ENCODE results near the gene TRABD2A.
"Not testable (repeated sequence)": the region's sequence is repeated elsewhere in the genome, so short reads cannot be mapped to it uniquely, and the experiment has no call there.

TRABD2A gene

GRCh38 chr2:84878459-84878858, 2.4 kb downstream of the TRABD2A start:
- Histone ChIP-seq H3K36me3 (ENCODE audit: insufficient read depth, low read length) (no peaks in the 10 kb centered on the region), H3K4me1 (ENCODE audit: insufficient read depth, low read length) (peaks cover 7% of the 10 kb centered on the region), H3K27ac (ENCODE audit: low read depth, low read length) (no peak overlapping the region), H3K27me3 (ENCODE audit: insufficient read depth, low read length) (peaks cover 76% of the 10 kb centered on the region), H3K9ac (ENCODE audit: low read depth, low read length) (no peak overlapping the region), H3K4me3 (ENCODE audit: low read length) (no peak overlapping the region), H3K9me3 (ENCODE audit: insufficient read depth, low read depth, low read length) (no peaks in the 10 kb centered on the region)
- 86% methylated on average over 1 of the region's 1 CpG for WGBS

GRCh38 chr2:84876369-84876768, 4.5 kb downstream of the TRABD2A start:
- no peak overlapping the region for H3K9ac ChIP-seq (ENCODE audit: low read depth, low read length)
- WGBS: 92% methylated on average over 3 of the region's 3 CpGs
- peaks cover 5% of the 10 kb centered on the region for H3K4me1 ChIP-seq (ENCODE audit: insufficient read depth, low read length)
- H3K36me3 ChIP-seq (ENCODE audit: insufficient read depth, low read length): no peaks in the 10 kb centered on the region
- H3K27ac ChIP-seq (ENCODE audit: low read depth, low read length): no peak overlapping the region
- no peaks in the 10 kb centered on the region for H3K9me3 ChIP-seq (ENCODE audit: insufficient read depth, low read depth, low read length)
- no peak overlapping the region for H3K4me3 ChIP-seq (ENCODE audit: low read length)
- H3K27me3 ChIP-seq (ENCODE audit: insufficient read depth, low read length): peaks cover 58% of the 10 kb centered on the region

GRCh38 chr2:84875619-84876018, 5.3 kb downstream of the TRABD2A start:
- not testable (repeated sequence) for H3K4me1 ChIP-seq (ENCODE audit: insufficient read depth, low read length); H3K9ac ChIP-seq (ENCODE audit: low read depth, low read length); H3K27ac ChIP-seq (ENCODE audit: low read depth, low read length); H3K9me3 ChIP-seq (ENCODE audit: insufficient read depth, low read depth, low read length); H3K36me3 ChIP-seq (ENCODE audit: insufficient read depth, low read length); H3K4me3 ChIP-seq (ENCODE audit: low read length)
- peaks cover 51% of the 10 kb centered on the region for H3K27me3 ChIP-seq (ENCODE audit: insufficient read depth, low read length)
- 92% methylated on average over 1 of the region's 1 CpG for WGBS

GRCh38 chr2:84875213-84875560, 5.7 kb downstream of the TRABD2A start:
- H3K27me3 ChIP-seq (ENCODE audit: insufficient read depth, low read length): peaks cover 46% of the 10 kb centered on the region
- H3K36me3 ChIP-seq (ENCODE audit: insufficient read depth, low read length): no peaks in the 10 kb centered on the region
- H3K27ac ChIP-seq (ENCODE audit: low read depth, low read length): no peak overlapping the region
- 87% methylated on average over 4 of the region's 4 CpGs for WGBS
- no peaks in the 10 kb centered on the region for H3K9me3 ChIP-seq (ENCODE audit: insufficient read depth, low read depth, low read length)
- H3K4me3 ChIP-seq (ENCODE audit: low read length): no peak overlapping the region
- no peak overlapping the region for H3K9ac ChIP-seq (ENCODE audit: low read depth, low read length)
- H3K4me1 ChIP-seq (ENCODE audit: insufficient read depth, low read length): 0 out of 2 replicates have a peak, but pooled peaks cover 3% of the 10 kb centered on the region

GRCh38 chr2:84874381-84875212, 6.3 kb downstream of the TRABD2A start:
- H3K36me3 ChIP-seq (ENCODE audit: insufficient read depth, low read length): no peaks in the 10 kb centered on the region
- H3K27me3 ChIP-seq (ENCODE audit: insufficient read depth, low read length): peaks cover 41% of the 10 kb centered on the region
- WGBS: 92% methylated on average over 7 of the region's 7 CpGs
- no peak overlapping the region for H3K4me3 ChIP-seq (ENCODE audit: low read length)
- H3K9ac ChIP-seq (ENCODE audit: low read depth, low read length): no peak overlapping the region
- H3K27ac ChIP-seq (ENCODE audit: low read depth, low read length): no peak overlapping the region
- H3K4me1 ChIP-seq (ENCODE audit: insufficient read depth, low read length): 0 out of 2 replicates have a peak, but pooled peaks cover 3% of the 10 kb centered on the region
- H3K9me3 ChIP-seq (ENCODE audit: insufficient read depth, low read depth, low read length): no peaks in the 10 kb centered on the region

GRCh38 chr2:84873350-84873749, 7.5 kb downstream of the TRABD2A start:
- H3K27ac ChIP-seq (ENCODE audit: low read depth, low read length): no peak overlapping the region
- H3K4me1 ChIP-seq (ENCODE audit: insufficient read depth, low read length): no peaks in the 10 kb centered on the region
- H3K4me3 ChIP-seq (ENCODE audit: low read length): no peak overlapping the region
- peaks cover 28% of the 10 kb centered on the region for H3K27me3 ChIP-seq (ENCODE audit: insufficient read depth, low read length)
- no peak overlapping the region for H3K9ac ChIP-seq (ENCODE audit: low read depth, low read length)
- 94% methylated on average over 5 of the region's 5 CpGs for WGBS
- H3K9me3 ChIP-seq (ENCODE audit: insufficient read depth, low read depth, low read length): no peaks in the 10 kb centered on the region
- no peaks in the 10 kb centered on the region for H3K36me3 ChIP-seq (ENCODE audit: insufficient read depth, low read length)

GRCh38 chr2:84872691-84873090, 8.2 kb downstream of the TRABD2A start:
- not testable (repeated sequence) for H3K4me3 ChIP-seq (ENCODE audit: low read length); H3K9me3 ChIP-seq (ENCODE audit: insufficient read depth, low read depth, low read length); H3K36me3 ChIP-seq (ENCODE audit: insufficient read depth, low read length); H3K4me1 ChIP-seq (ENCODE audit: insufficient read depth, low read length); H3K27ac ChIP-seq (ENCODE audit: low read depth, low read length); H3K9ac ChIP-seq (ENCODE audit: low read depth, low read length)
- peaks cover 22% of the 10 kb centered on the region for H3K27me3 ChIP-seq (ENCODE audit: insufficient read depth, low read length)
- 91% methylated on average over 9 of the region's 9 CpGs for WGBS

- Histone ChIP-seq H3K27ac (ENCODE audit: low read depth, low read length) (no peak overlapping the region), H3K4me3 (ENCODE audit: low read length) (no peak overlapping the region), H3K36me3 (ENCODE audit: insufficient read depth, low read length) (no peaks in the 10 kb centered on the region), H3K4me1 (ENCODE audit: insufficient read depth, low read length) (no peaks in the 10 kb centered on the region), H3K9me3 (ENCODE audit: insufficient read depth, low read depth, low read length) (no peaks in the 10 kb centered on the region), H3K9ac (ENCODE audit: low read depth, low read length) (no peak overlapping the region), H3K27me3 (ENCODE audit: insufficient read depth, low read length) (peaks cover 3% of the 10 kb centered on the region; the same call in 1 of the 2 replicates)
- 92% methylated on average over 11 of the region's 11 CpGs for WGBS
Measured at GRCh38 chr2:84870306-84870705, 10.6 kb downstream of the TRABD2A start.

GRCh38 chr2:84868327-84868726, 12.6 kb downstream of the TRABD2A start:
- not testable (repeated sequence) for H3K4me1 ChIP-seq (ENCODE audit: insufficient read depth, low read length); H3K9ac ChIP-seq (ENCODE audit: low read depth, low read length); H3K27me3 ChIP-seq (ENCODE audit: insufficient read depth, low read length); H3K36me3 ChIP-seq (ENCODE audit: insufficient read depth, low read length); H3K27ac ChIP-seq (ENCODE audit: low read depth, low read length); H3K4me3 ChIP-seq (ENCODE audit: low read length); H3K9me3 ChIP-seq (ENCODE audit: insufficient read depth, low read depth, low read length)
- 92% methylated on average over 2 of the region's 4 CpGs for WGBS

GRCh38 chr2:84866122-84866521, 14.8 kb downstream of the TRABD2A start:
- Histone ChIP-seq H3K4me1 (ENCODE audit: insufficient read depth, low read length) (no peaks in the 10 kb centered on the region), H3K4me3 (ENCODE audit: low read length) (no peak overlapping the region), H3K27ac (ENCODE audit: low read depth, low read length) (no peak overlapping the region), H3K9ac (ENCODE audit: low read depth, low read length) (no peak overlapping the region), H3K9me3 (ENCODE audit: insufficient read depth, low read depth, low read length) (no peaks in the 10 kb centered on the region), H3K27me3 (ENCODE audit: insufficient read depth, low read length) (no peaks in the 10 kb centered on the region), H3K36me3 (ENCODE audit: insufficient read depth, low read length) (no peaks in the 10 kb centered on the region)
- WGBS: 91% methylated on average over 3 of the region's 3 CpGs

- no peaks in the 10 kb centered on the region for H3K36me3 ChIP-seq (ENCODE audit: insufficient read depth, low read length)
- H3K27me3 ChIP-seq (ENCODE audit: insufficient read depth, low read length): no peaks in the 10 kb centered on the region
- H3K27ac ChIP-seq (ENCODE audit: low read depth, low read length): no peak overlapping the region
- H3K9ac ChIP-seq (ENCODE audit: low read depth, low read length): no peak overlapping the region
- WGBS: 92% methylated on average over 6 of the region's 6 CpGs
- H3K9me3 ChIP-seq (ENCODE audit: insufficient read depth, low read depth, low read length): no peaks in the 10 kb centered on the region
- H3K4me1 ChIP-seq (ENCODE audit: insufficient read depth, low read length): no peaks in the 10 kb centered on the region
- H3K4me3 ChIP-seq (ENCODE audit: low read length): no peak overlapping the region
Measured at GRCh38 chr2:84865181-84865783, 15.6 kb downstream of the TRABD2A start.

Measured in HUES64 (cell line).